Right atrium auricular region (tissue), 2 donors: ENCODE results near the gene MMP23B. TPM values are rescaled to one million over a fixed set of nuclear protein-coding genes. Genes with fewer than 3 reads are reported as not detected.

ENCODE experiments used
- DNase-seq: peaks from one replicate; pipeline ENCODE4 v3.0.0-alpha.2; 2019; ENCODE audit warnings: low spot score
- H3K27ac ChIP-seq, 2 donors: fragments of 200-600 bp; sonication (generic); 1 replicate in 1 of 2; 2 replicates in 1 of 2; pipeline ENCODE4 v1.5.1; 2016 to 2019
- H3K27me3 ChIP-seq, 2 donors: fragments of 200-600 bp; sonication (generic); one replicate each; pipeline versions ENCODE4 v1.5.1 to v1.6.0; 2017 to 2019
- H3K36me3 ChIP-seq: fragments of 200-600 bp; sonication (generic); one replicate; pipeline ENCODE4 v1.5.1; 2016
- H3K4me1 ChIP-seq, 2 donors: fragments of 200-600 bp; sonication (generic); one replicate each; pipeline versions ENCODE4 v1.5.1 to v1.6.0; 2017 to 2019
- H3K4me3 ChIP-seq, 2 donors: fragments of 200-600 bp; sonication (generic); 1 replicate in 1 of 2; 2 replicates in 1 of 2; pipeline ENCODE4 v1.5.1; 2017 to 2019; ENCODE audit warnings: mild to moderate bottlenecking in 1 of 2, moderate library complexity in 1 of 2
- H3K9me3 ChIP-seq, 2 donors: fragments of 200-600 bp; sonication (generic); one replicate each; pipeline ENCODE4 v1.5.1; 2019
- total RNA-seq, 2 donors: library from RNA; depleted of rRNA; stranded (reverse); fragments of >200 nt; gene quantifications; one replicate each; pipeline ENCODE4 v1.1.0, GENCODE V29; 2016
- TF ChIP-seq, protein P1 (sequence below), 2 donors: fragments of 200-600 bp; sonication (generic); IDR thresholded peaks; one replicate each; pipeline ENCODE4 v1.5.1; 2019; ENCODE audit warnings: antibody characterized with exemption in 2 of 2

The MMP23B gene
- total RNA-seq, 2 donors from 2014 or later, result 17.5 to 26.9 TPM

DNA sequence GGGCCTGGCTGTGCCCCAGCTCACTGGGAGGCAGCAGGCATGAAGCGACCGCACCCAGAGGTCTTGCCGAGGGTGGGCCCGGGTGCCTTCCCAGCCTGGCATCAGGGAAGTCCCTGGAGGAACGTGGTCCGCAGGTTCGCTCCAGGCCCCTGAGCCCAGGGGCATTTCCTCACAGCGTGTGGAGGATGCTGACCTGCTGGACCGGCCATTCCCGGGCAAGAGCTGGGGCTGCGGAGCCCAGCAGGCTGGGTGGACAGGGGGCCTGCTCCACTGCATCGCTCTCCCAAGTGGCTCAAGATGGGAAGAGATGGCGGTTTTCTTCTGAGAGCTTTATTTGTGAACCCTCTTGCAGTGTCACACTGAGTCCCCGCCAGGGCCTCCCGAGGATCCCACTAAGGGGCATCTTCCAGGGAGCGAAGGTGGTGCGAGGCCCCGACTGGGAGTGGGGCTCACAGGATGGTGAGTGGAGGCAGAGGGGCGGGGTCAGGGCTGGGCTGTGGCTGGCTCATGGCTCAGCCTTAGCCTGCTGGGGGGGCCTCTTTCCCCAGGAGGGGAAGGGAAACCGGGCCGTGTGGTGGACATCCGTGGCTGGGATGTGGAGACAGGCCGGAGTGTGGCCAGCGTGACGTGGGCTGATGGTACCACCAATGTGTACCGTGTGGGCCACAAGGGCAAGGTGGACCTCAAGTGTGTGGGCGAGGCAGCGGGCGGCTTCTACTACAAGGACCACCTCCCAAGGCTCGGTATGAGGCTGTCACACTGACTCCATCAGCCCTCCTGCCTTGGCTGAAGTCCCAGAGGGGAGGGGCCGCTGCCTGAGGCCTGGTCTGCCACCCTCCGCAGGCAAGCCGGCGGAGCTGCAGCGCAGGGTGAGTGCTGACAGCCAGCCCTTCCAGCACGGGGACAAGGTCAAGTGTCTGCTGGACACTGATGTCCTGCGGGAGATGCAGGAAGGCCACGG is 7.2 kb upstream of the MMP23B start:
- Histone ChIP-seq H3K4me3 (no peak overlapping the region), H3K36me3 (peaks cover 13% of the 10 kb centered on the region), H3K9me3 (no peaks in the 10 kb centered on the region), H3K4me1 (peaks cover 0 to 35% of the 10 kb centered on the region in 2 donors), H3K27me3 (no peaks in the 10 kb centered on the region), H3K27ac (peak overlapping the region in 1 of 2 donors; percentile 43)
- TF ChIP-seq, protein P1, sequence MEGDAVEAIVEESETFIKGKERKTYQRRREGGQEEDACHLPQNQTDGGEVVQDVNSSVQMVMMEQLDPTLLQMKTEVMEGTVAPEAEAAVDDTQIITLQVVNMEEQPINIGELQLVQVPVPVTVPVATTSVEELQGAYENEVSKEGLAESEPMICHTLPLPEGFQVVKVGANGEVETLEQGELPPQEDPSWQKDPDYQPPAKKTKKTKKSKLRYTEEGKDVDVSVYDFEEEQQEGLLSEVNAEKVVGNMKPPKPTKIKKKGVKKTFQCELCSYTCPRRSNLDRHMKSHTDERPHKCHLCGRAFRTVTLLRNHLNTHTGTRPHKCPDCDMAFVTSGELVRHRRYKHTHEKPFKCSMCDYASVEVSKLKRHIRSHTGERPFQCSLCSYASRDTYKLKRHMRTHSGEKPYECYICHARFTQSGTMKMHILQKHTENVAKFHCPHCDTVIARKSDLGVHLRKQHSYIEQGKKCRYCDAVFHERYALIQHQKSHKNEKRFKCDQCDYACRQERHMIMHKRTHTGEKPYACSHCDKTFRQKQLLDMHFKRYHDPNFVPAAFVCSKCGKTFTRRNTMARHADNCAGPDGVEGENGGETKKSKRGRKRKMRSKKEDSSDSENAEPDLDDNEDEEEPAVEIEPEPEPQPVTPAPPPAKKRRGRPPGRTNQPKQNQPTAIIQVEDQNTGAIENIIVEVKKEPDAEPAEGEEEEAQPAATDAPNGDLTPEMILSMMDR (IDR thresholded peaks at IDR 0.05), result no peak
- no peak for DNase-seq

DNA sequence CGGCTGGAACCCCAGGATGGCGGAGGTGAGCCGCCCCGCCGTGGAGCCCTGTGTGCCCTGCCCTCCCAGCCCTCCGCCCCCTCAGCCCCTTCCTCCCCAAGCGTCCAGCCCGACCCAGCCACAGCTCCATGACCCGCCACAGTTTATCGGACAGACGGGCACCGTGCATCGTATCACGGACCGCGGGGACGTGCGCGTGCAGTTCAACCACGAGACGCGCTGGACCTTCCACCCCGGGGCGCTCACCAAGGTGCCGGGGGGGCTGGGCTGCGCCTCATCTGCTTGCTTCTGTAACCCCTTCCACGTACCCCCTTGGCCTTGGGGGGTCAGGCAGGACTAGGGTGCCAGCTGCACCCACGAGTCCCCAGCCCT is 6.6 kb upstream of the MMP23B start:
- Histone ChIP-seq H3K36me3 (peaks cover 13% of the 10 kb centered on the region), H3K27me3 (no peaks in the 10 kb centered on the region), H3K9me3 (no peaks in the 10 kb centered on the region), H3K27ac (no peak overlapping the region), H3K4me3 (no peak overlapping the region), H3K4me1 (peaks cover 0 to 33% of the 10 kb centered on the region in 2 donors)
- no peak for DNase-seq
- TF ChIP-seq, protein P1 (IDR thresholded peaks at IDR 0.05), result no peak

DNA sequence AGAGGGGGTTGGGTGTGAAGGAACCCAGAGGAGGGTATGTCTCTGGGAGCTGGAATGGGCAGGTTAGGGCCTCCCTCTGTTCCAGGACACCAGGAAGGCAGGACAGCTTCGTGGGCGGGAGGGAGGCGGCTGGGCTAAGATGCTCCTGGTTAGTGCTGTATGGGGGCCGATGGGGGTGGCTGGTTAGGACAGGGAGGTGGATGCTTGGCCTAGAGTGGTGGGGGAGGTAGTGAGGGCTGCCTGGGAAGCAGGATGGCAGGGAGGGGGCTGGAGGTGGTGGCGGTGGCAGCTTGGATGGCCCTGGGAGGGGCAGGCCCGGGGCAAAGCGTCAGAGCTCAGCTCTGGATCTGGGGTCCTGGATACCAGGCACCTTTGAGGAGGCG is 6.2 kb upstream of the MMP23B start:
- Histone ChIP-seq H3K4me3 (no peak overlapping the region), H3K4me1 (peaks cover 0 to 33% of the 10 kb centered on the region in 2 donors), H3K9me3 (no peaks in the 10 kb centered on the region), H3K27ac (no peak overlapping the region), H3K27me3 (no peaks in the 10 kb centered on the region), H3K36me3 (peaks cover 13% of the 10 kb centered on the region)
- TF ChIP-seq, protein P1 (IDR thresholded peaks at IDR 0.05), result no peak
- DNase-seq, result no peak

DNA sequence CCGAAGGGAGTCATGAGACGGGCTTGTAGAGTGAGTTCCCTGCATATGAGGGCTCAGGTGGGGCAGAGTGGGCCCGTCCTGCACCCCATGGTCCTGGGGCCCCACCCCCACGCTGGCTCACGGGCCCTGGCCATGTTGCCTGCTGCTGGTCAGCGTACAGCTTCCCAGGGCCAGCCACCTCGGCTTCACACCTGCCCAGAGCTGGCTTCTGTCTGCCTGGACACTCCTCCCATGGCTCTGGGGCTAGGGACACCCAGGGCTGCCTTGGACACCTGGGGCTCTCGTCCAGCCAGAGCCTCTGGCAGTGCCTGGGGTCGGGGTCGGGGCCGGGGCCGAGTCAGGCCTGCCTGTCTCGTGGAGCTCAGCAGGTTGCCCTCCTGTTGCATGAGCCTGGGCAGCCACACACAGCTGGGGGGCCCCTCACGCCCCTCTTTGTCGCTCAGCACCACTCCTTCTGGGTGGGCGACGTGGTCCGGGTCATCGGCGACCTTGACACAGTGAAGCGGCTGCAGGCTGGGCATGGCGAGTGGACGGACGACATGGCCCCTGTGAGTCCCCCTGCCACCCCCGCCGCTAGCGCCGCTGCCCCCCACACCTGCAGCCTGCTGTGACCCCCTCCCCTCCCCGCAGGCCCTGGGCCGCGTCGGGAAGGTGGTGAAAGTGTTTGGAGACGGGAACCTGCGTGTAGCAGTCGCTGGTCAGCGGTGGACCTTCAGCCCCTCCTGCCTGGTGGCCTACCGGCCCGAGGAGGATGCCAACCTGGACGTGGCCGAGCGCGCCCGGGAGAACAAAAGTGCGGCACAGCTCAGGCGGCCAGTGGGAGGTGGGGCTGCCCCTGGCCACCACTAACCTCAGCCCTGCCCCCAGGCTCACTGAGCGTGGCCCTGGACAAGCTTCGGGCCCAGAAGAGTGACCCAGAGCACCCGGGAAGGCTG is 5.5 kb upstream of the MMP23B start:
- Histone ChIP-seq H3K4me3 (no peak overlapping the region), H3K36me3 (peaks cover 13% of the 10 kb centered on the region), H3K27ac (no peak overlapping the region), H3K4me1 (peaks cover 0 to 34% of the 10 kb centered on the region in 2 donors), H3K9me3 (no peaks in the 10 kb centered on the region), H3K27me3 (no peaks in the 10 kb centered on the region)
- DNase-seq, result no peak
- TF ChIP-seq, protein P1 (IDR thresholded peaks at IDR 0.05), result no peak

DNA sequence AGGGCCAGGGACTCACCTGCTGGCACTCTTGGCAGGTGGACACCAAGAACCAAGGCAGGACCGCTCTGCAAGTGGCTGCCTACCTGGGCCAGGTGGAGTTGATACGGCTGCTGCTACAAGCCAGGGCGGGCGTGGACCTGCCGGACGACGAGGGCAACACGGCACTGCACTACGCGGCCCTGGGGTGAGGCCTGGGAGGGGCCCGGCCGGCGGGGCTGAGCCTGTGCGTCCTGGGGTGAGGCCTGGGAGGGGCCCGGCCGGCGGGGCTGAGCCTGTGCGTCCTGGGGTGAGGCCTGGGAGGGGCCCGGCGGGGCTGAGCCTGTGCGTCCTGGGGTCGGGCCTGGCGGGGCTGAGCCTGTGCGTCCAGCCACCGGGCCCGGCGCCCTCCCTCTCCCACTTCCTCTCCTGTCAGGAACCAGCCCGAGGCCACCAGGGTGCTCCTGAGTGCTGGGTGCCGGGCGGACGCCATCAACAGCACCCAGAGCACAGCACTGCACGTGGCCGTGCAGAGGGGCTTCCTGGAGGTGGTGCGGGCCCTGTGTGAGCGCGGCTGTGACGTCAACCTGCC is 4.6 kb upstream of the MMP23B start:
- DNase-seq, result no peak
- H3K36me3 ChIP-seq, result peaks cover 13% of the 10 kb centered on the region
- H3K4me1 ChIP-seq, result peaks cover 0 to 42% of the 10 kb centered on the region in 2 donors
- no peak overlapping the region for H3K4me3 ChIP-seq
- H3K27me3 ChIP-seq, result peaks cover 4 to 6% of the 10 kb centered on the region in 2 donors
- no peaks in the 10 kb centered on the region for H3K9me3 ChIP-seq
- TF ChIP-seq, protein P1 (IDR thresholded peaks at IDR 0.05), result no peak
- no peak overlapping the region for H3K27ac ChIP-seq
